ENCODE results near the gene CDHR3. TPM values are rescaled to one million over a fixed set of nuclear protein-coding genes. Genes with fewer than 3 reads are reported as not detected.
"Not testable (repeated sequence)": the region's sequence is repeated elsewhere in the genome, so short reads cannot be mapped to it uniquely, and the experiment has no call there.

Gene CDHR3
- total RNA-seq, 1 donor from 2014 or later = 8.2 TPM

- intact Hi-C loops (cut with DNase I); DNase-seq (ENCODE audit: low spot score); ATAC-seq: not testable (repeated sequence)
Observed at GRCh38 chr7:105955651-105956466, 7.2 kb upstream of the CDHR3 start.

- intact Hi-C loops (cut with DNase I) = no loop called here
- ATAC-seq (no peak), DNase-seq (ENCODE audit: low spot score) (no peak)
Observed at GRCh38 chr7:105958012-105958411, 5.1 kb upstream of the CDHR3 start.

GRCh38 chr7:105962353-105962752 is 711 bp upstream of the CDHR3 start:
- ATAC-seq = no peak
- DNase-seq (ENCODE audit: low spot score) = no peak
- intact Hi-C loops (cut with DNase I) = no loop called here

GRCh38 chr7:105971845-105972244 is 8.8 kb downstream of the CDHR3 start:
- ATAC-seq = no peak
- intact Hi-C loops (cut with DNase I) = no loop called here
- DNase-seq (ENCODE audit: low spot score) = no peak

- intact Hi-C loops (cut with DNase I) = no loop called here
- DNase-seq (ENCODE audit: low spot score) = no peak
- ATAC-seq = no peak
Observed at GRCh38 chr7:105972276-105972675, 9.2 kb downstream of the CDHR3 start.

- ATAC-seq (no peak), DNase-seq (ENCODE audit: low spot score) (no peak)
Observed at GRCh38 chr7:105974471-105974870, 11.4 kb downstream of the CDHR3 start.

GRCh38 chr7:105975770-105976417 is 12.8 kb downstream of the CDHR3 start:
- intact Hi-C loops (cut with DNase I) = no loop called here
- DNase-seq (ENCODE audit: low spot score) (no peak), ATAC-seq (no peak)

More at GRCh38 chr7:105974471-105974870, 11.4 kb downstream of the CDHR3 start:
- intact Hi-C loops (cut with DNase I) = no loop called here

- intact Hi-C loops (cut with DNase I) = no loop called here
- ATAC-seq (no peak), DNase-seq (ENCODE audit: low spot score) (no peak)
Observed at GRCh38 chr7:105976868-105977267, 13.8 kb downstream of the CDHR3 start.

GRCh38 chr7:105978035-105978434 is 15.0 kb downstream of the CDHR3 start:
- no peak for DNase-seq (ENCODE audit: low spot score)
- ATAC-seq = no peak
- intact Hi-C loops (cut with DNase I) = no loop called here

GRCh38 chr7:105978974-105979373 is 15.9 kb downstream of the CDHR3 start:
- ATAC-seq = no peak
- DNase-seq (ENCODE audit: low spot score) = no peak
- intact Hi-C loops (cut with DNase I) = no loop called here

GRCh38 chr7:105979405-105979804 is 16.3 kb downstream of the CDHR3 start:
- no peak for DNase-seq (ENCODE audit: low spot score)
- intact Hi-C loops (cut with DNase I) = no loop called here
- no peak for ATAC-seq

GRCh38 chr7:105980645-105981396 is 17.8 kb downstream of the CDHR3 start:
- intact Hi-C loops (cut with DNase I) = no loop called here
- DNase-seq (ENCODE audit: low spot score) (no peak), ATAC-seq (no peak)

- ATAC-seq (no peak), DNase-seq (ENCODE audit: low spot score) (no peak)
- intact Hi-C loops (cut with DNase I) = no loop called here
Observed at GRCh38 chr7:105982388-105982787, 19.3 kb downstream of the CDHR3 start.

GRCh38 chr7:105984808-105985207 is 21.7 kb downstream of the CDHR3 start:
- DNase-seq (ENCODE audit: low spot score); intact Hi-C loops (cut with DNase I); ATAC-seq: not testable (repeated sequence)

- DNase-seq (ENCODE audit: low spot score) = no peak
- intact Hi-C loops (cut with DNase I) = no loop called here
Observed at GRCh38 chr7:105985229-105985628, 22.2 kb downstream of the CDHR3 start.

GRCh38 chr7:105985672-105986215 is 22.7 kb downstream of the CDHR3 start:
- ATAC-seq = no peak
- DNase-seq (ENCODE audit: low spot score) = no peak
- intact Hi-C loops (cut with DNase I) = no loop called here

More at GRCh38 chr7:105985229-105985628, 22.2 kb downstream of the CDHR3 start:
- ATAC-seq = no peak

GRCh38 chr7:105987046-105987445 is 24.0 kb downstream of the CDHR3 start:
- DNase-seq (ENCODE audit: low spot score) (no peak), ATAC-seq (no peak)
- intact Hi-C loops (cut with DNase I) = no loop called here

GRCh38 chr7:105988276-105988675 is 25.2 kb downstream of the CDHR3 start:
- ATAC-seq = no peak
- intact Hi-C loops (cut with DNase I) = no loop called here
- DNase-seq (ENCODE audit: low spot score) = no peak

GRCh38 chr7:105989191-105989590 is 26.1 kb downstream of the CDHR3 start:
- DNase-seq (ENCODE audit: low spot score) (no peak), ATAC-seq (no peak)
- intact Hi-C loops (cut with DNase I) = no loop called here
